K562 (cell line): ENCODE measurements around the gene ARPC1A. TPM values are rescaled to one million over a fixed set of nuclear protein-coding genes. Genes with fewer than 3 reads are reported as not detected.
"Not testable (repeated sequence)": the region's sequence is repeated elsewhere in the genome, so short reads cannot be mapped to it uniquely, and the experiment has no call there.

Experiments used
- ATF1 ChIP-seq, 2 experiments: fragments of 450-650 bp in 1 of 2; IDR thresholded peaks; 2 replicates each; pipeline ENCODE4 v1.6.1; 2016; ENCODE audit warnings: missing compliant biosample characterization in 1 of 2, missing genetic modification characterization in 1 of 2
- CTBP1 ChIP-seq: fragments of 450-650 bp; IDR thresholded peaks from 2 replicates; pipeline ENCODE4 v1.6.1; 2016; ENCODE audit warnings: borderline replicate concordance
- HDAC2 ChIP-seq: fragments of 450-650 bp; IDR thresholded peaks from 2 replicates; pipeline ENCODE4 v1.6.1; 2016; ENCODE audit warnings: mild to moderate bottlenecking
- HLTF ChIP-seq: fragments of 450-650 bp; IDR thresholded peaks from 2 replicates; pipeline ENCODE4 v1.6.1; 2016
- MAZ ChIP-seq, 2 experiments: fragments of 450-650 bp in 1 of 2; sonication (generic) in 1 of 2; formaldehyde crosslinking; IDR thresholded peaks in 1 of 2; conservative IDR thresholded peaks in 1 of 2; 2 replicates each; pipeline versions ENCODE4 v1.4.0 to v1.5.0; 2020; ENCODE audit warnings: mild to moderate bottlenecking in 1 of 2, missing genetic modification reagents in 1 of 2
- NFRKB ChIP-seq: fragments of 450-650 bp; IDR thresholded peaks from 2 replicates; pipeline ENCODE4 v1.6.1; 2016; ENCODE audit warnings: low read depth
- NR2C2 ChIP-seq, 2 experiments: fragments of 200-800 bp in 1 of 2; sonication (Bioruptor generic) in 1 of 2; sonication (generic) in 1 of 2; formaldehyde crosslinking in 1 of 2; IDR thresholded peaks; 2 replicates each; pipeline versions ENCODE4 v1.6.1 to v1.8.0; 2016 to 2022; ENCODE audit warnings: mild to moderate bottlenecking in 1 of 2, missing compliant biosample characterization in 1 of 2, missing genetic modification characterization in 1 of 2, missing genetic modification reagents in 1 of 2
- POLR2B ChIP-seq: fragments of 450-650 bp; IDR thresholded peaks from 2 replicates; pipeline ENCODE4 v1.6.1; 2018; ENCODE audit warnings: low read depth; ENCODE audit not compliant: partially characterized antibody
- RNF2 ChIP-seq: sonication (generic); IDR thresholded peaks from 2 replicates; pipeline ENCODE4 v1.6.1; 2016
- SUPT5H ChIP-seq: fragments of 450-650 bp; IDR thresholded peaks from 2 replicates; pipeline ENCODE4 v1.6.1; 2016
- TARDBP ChIP-seq: fragments of 450-650 bp; IDR thresholded peaks from 2 replicates; pipeline ENCODE4 v1.6.1; 2016
- polyA plus RNA-seq, 8 experiments: library from polyadenylated mRNA; depleted of rRNA in 4 of 8; stranded (reverse) in 5 of 8; unstranded in 3 of 8; fragments of >200 nt; fragmentation: Nextera tagmentation in 2 of 8; fragmentation: Illumina TruSeq in 1 of 8; extraction: Ambion mirVana in 2 of 8; extraction: Trizol in 1 of 8; gene quantifications; 2 replicates each; pipeline versions ENCODE4 v1.2.1 to v1.2.3, GENCODE V29; 2011 to 2014; ENCODE audit warnings: inconsistent platforms in 1 of 8, missing spikeins in 1 of 8
- total RNA-seq, 7 experiments: library from RNA; depleted of rRNA in 6 of 7; stranded (reverse); fragments of >200 nt in 6 of 7; fragmentation: Illumina TruSeq in 2 of 7; extraction: Trizol in 2 of 7; gene quantifications; 2 replicates each; pipeline versions ENCODE4 v1.2.1 to v1.2.3, GENCODE V29; 2011 to 2021; ENCODE audit warnings: low replicate concordance in 1 of 7
- TF ChIP-seq, protein P1 (sequence below): fragments of 450-650 bp; formaldehyde crosslinking; IDR thresholded peaks from 2 replicates; pipeline ENCODE4 v1.4.0; 2022; ENCODE audit warnings: missing genetic modification characterization
- TF ChIP-seq, protein P2 (sequence below): fragments of 450-650 bp; IDR thresholded peaks from 2 replicates; pipeline ENCODE4 v1.6.1; 2016; ENCODE audit warnings: missing biosample characterization, missing genetic modification characterization
- TF ChIP-seq, protein P3 (sequence below): IDR thresholded peaks from 3 replicates; pipeline ENCODE4 v1.6.1; 2011; ENCODE audit warnings: borderline replicate concordance, mild to moderate bottlenecking, moderate library complexity; ENCODE audit not compliant: insufficient read length; ENCODE audit errors: extremely low read depth

Gene ARPC1A
- total and polyA plus RNA-seq, 9 of the 15 experiments (the other 6 are each of a cell fraction or from before 2014, with no cell fraction given) = 39.5 to 151 (median 86.1) TPM

GRCh38 chr7:99330314-99330961 lies 4.7 kb downstream of the ARPC1A start (continued):
- TF ChIP-seq MAZ (CRISPR knock-in tag; conservative IDR thresholded peaks at IDR 0.05 in 1 of 2, IDR thresholded peaks at IDR 0.05 in 1 of 2) (0 out of 4 replicates have a peak, but pooled peaks of 1 of the 2 experiments have one; percentile 21), NFRKB (peak; percentile 94), HLTF (peak; percentile 95), NR2C2 (tag; IDR thresholded peaks at IDR 0.05) (peak; percentile 59), CTBP1 (peak; percentile 86), SUPT5H (peak; percentile 67; the same call in 1 of the 2 replicates), ATF1 (tag; IDR thresholded peaks at IDR 0.05) (peak; percentile 78), HDAC2 (peak; percentile 94), TARDBP (0 out of 2 replicates have a peak, but pooled peaks have one; percentile 45), POLR2B (peak; percentile 57), RNF2 (peak; percentile 64)
- TF ChIP-seq, protein P1, sequence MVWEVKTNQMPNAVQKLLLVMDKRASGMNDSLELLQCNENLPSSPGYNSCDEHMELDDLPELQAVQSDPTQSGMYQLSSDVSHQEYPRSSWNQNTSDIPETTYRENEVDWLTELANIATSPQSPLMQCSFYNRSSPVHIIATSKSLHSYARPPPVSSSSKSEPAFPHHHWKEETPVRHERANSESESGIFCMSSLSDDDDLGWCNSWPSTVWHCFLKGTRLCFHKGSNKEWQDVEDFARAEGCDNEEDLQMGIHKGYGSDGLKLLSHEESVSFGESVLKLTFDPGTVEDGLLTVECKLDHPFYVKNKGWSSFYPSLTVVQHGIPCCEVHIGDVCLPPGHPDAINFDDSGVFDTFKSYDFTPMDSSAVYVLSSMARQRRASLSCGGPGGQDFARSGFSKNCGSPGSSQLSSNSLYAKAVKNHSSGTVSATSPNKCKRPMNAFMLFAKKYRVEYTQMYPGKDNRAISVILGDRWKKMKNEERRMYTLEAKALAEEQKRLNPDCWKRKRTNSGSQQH (CRISPR knock-in tag) = 0 out of 2 replicates have a peak, but pooled peaks have one; percentile 11
- TF ChIP-seq, protein P2, sequence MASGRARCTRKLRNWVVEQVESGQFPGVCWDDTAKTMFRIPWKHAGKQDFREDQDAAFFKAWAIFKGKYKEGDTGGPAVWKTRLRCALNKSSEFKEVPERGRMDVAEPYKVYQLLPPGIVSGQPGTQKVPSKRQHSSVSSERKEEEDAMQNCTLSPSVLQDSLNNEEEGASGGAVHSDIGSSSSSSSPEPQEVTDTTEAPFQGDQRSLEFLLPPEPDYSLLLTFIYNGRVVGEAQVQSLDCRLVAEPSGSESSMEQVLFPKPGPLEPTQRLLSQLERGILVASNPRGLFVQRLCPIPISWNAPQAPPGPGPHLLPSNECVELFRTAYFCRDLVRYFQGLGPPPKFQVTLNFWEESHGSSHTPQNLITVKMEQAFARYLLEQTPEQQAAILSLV (tag) = peak; percentile 80
- TF ChIP-seq, protein P3, sequence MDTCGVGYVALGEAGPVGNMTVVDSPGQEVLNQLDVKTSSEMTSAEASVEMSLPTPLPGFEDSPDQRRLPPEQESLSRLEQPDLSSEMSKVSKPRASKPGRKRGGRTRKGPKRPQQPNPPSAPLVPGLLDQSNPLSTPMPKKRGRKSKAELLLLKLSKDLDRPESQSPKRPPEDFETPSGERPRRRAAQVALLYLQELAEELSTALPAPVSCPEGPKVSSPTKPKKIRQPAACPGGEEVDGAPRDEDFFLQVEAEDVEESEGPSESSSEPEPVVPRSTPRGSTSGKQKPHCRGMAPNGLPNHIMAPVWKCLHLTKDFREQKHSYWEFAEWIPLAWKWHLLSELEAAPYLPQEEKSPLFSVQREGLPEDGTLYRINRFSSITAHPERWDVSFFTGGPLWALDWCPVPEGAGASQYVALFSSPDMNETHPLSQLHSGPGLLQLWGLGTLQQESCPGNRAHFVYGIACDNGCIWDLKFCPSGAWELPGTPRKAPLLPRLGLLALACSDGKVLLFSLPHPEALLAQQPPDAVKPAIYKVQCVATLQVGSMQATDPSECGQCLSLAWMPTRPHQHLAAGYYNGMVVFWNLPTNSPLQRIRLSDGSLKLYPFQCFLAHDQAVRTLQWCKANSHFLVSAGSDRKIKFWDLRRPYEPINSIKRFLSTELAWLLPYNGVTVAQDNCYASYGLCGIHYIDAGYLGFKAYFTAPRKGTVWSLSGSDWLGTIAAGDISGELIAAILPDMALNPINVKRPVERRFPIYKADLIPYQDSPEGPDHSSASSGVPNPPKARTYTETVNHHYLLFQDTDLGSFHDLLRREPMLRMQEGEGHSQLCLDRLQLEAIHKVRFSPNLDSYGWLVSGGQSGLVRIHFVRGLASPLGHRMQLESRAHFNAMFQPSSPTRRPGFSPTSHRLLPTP = peak; percentile 31
- TF ChIP-seq NR2C2, ATF1 (CRISPR knock-in tag; IDR thresholded peaks at IDR 0.05): not testable (repeated sequence)
